Spleen (tissue), 11 donors: ENCODE data around the gene ID2. TPM values are rescaled to one million over a fixed set of nuclear protein-coding genes. Genes with fewer than 3 reads are reported as not detected.

ENCODE experiments used
- DNase-seq: peaks from one replicate; pipeline ENCODE4 v3.0.0-alpha.2; 2020
- H3K27ac ChIP-seq, 8 donors: fragments of 200-600 bp; sonication (generic) in 7 of 8; 1 replicate in 4 of 8; 2 replicates in 4 of 8; pipeline versions ENCODE4 v1.5.0 to v1.8.0; 2016 to 2021; ENCODE audit warnings: inconsistent platforms in 4 of 8, mild to moderate bottlenecking in 4 of 8, moderate library complexity in 1 of 8
- H3K27me3 ChIP-seq, 7 donors: fragments of 200-600 bp; sonication (generic) in 6 of 7; replicated peaks in 1 of 7; 1 replicate in 4 of 7; 2 replicates in 3 of 7; pipeline versions ENCODE4 v1.5.0 to v1.8.0; 2016 to 2021; ENCODE audit warnings: inconsistent platforms in 3 of 7, mild to moderate bottlenecking in 1 of 7
- H3K36me3 ChIP-seq, 6 donors: fragments of 200-600 bp; sonication (generic) in 5 of 6; 1 replicate in 4 of 6; 2 replicates in 2 of 6; pipeline versions ENCODE4 v1.5.0 to v1.8.0; 2016 to 2021; ENCODE audit warnings: inconsistent platforms in 2 of 6
- H3K4me1 ChIP-seq, 6 donors: fragments of 200-600 bp; sonication (generic) in 5 of 6; 1 replicate in 3 of 6; 2 replicates in 3 of 6; pipeline versions ENCODE4 v1.5.0 to v1.8.0; 2016 to 2021; ENCODE audit warnings: inconsistent platforms in 3 of 6
- H3K4me3 ChIP-seq, 8 donors: fragments of 200-600 bp; sonication (generic) in 7 of 8; 1 replicate in 4 of 8; 2 replicates in 4 of 8; pipeline versions ENCODE4 v1.5.0 to v1.8.0; 2016 to 2021; ENCODE audit warnings: inconsistent platforms in 4 of 8, mild to moderate bottlenecking in 4 of 8, moderate library complexity in 2 of 8
- H3K9me3 ChIP-seq, 8 donors: fragments of 200-600 bp; sonication (generic) in 7 of 8; 1 replicate in 4 of 8; 2 replicates in 4 of 8; pipeline versions ENCODE4 v1.5.0 to v1.8.0; 2016 to 2021; ENCODE audit warnings: inconsistent platforms in 4 of 8
- CTCF ChIP-seq, 11 experiments: fragments of 200-600 bp in 7 of 11; fragments of 450-650 bp in 4 of 11; sonication (generic) in 4 of 11; IDR thresholded peaks in 8 of 11; conservative IDR thresholded peaks in 3 of 11; 1 replicate in 7 of 11; 2 replicates in 4 of 11; pipeline versions ENCODE4 v1.4.0 to v1.8.0; 2016 to 2021; ENCODE audit warnings: antibody characterized with exemption in 11 of 11, inconsistent platforms in 4 of 11, mild to moderate bottlenecking in 1 of 11
- POLR2A ChIP-seq, 3 donors: fragments of 450-650 bp; IDR thresholded peaks; one replicate each; pipeline ENCODE4 v1.5.1; 2017; ENCODE audit warnings: antibody characterized with exemption in 3 of 3, mild to moderate bottlenecking in 1 of 3
- POLR2AphosphoS5 ChIP-seq, 3 donors: sonication (generic); formaldehyde crosslinking; IDR thresholded peaks; one replicate each; pipeline ENCODE4 v1.5.1; 2017; ENCODE audit warnings: antibody characterized with exemption in 3 of 3
- WGBS, 5 donors: extraction: QIAGEN DNeasy Blood & Tissue Kit in 3 of 5; methylation state at CpG; one replicate each; pipeline versions ENCODE4 v1.1.5 to v1.1.7; 2013 to 2018; 5-methylcytosine and 5-hydroxymethylcytosine counted together
- intact Hi-C: fragments of 100-400 bp; cut with DNase I; formaldehyde crosslinking; loops from one replicate; pipeline ENCODE4 v1.15.0; 2023; ENCODE audit warnings: low total_unique reads
- polyA plus RNA-seq, 3 donors: library from polyadenylated mRNA; stranded (reverse); fragments of 200-250 nt; gene quantifications; one replicate each; pipeline ENCODE4 v1.2.1, GENCODE V29; 2013
- total RNA-seq, 7 donors: library from RNA; depleted of rRNA in 3 of 7; stranded (reverse); fragments of >200 nt in 3 of 7; fragmentation: NEBNext Ultra II Directional in 4 of 7; extraction: Animal tissue kit (Norgen Biotek cat#: 25700) in 4 of 7; gene quantifications; one replicate each; pipeline versions ENCODE4 v1.1.0 to v1.2.1, GENCODE V29; 2016 to 2021
- donor health status: healthy with polysubstance abuse.
- donor health status: DM: no; HTN: no; CAD: no; lungs with moderate emphysema.
- donor health status: DM: no; HTN: no; CAD: no.
- donor health status: Bipolar disorder and iron deficiency.
- donor health status: healthy.
- donor health status: DM: no; HTN: no; CAD: no.
- donor health status: DM: yes; HTN: yes; CAD: no.

The ID2 gene
- total and polyA plus RNA-seq, 10 donors, result 42.8 to 343 (median 90.1) TPM

- no peaks in the 10 kb centered on the region for H3K36me3 ChIP-seq
- H3K4me1 ChIP-seq, result peaks cover 0 to 14% (median 2%) of the 10 kb centered on the region in 6 donors
- intact Hi-C loops, result no loop called here
- DNase-seq, result peak; percentile 63
- no peak overlapping the region for H3K4me3 ChIP-seq
- TF ChIP-seq CTCF (IDR thresholded peaks at IDR 0.05 in 8 of 11, conservative IDR thresholded peaks at IDR 0.05 in 3 of 11) (no peak), POLR2AphosphoS5 (IDR thresholded peaks at IDR 0.05) (peak in 1 of 3 donors; percentile 41)
- WGBS, 5 donors, result 53 to 78% (median 74%) methylated on average over 16 of the region's 16 CpGs
- H3K9me3 ChIP-seq, result no peaks in the 10 kb centered on the region
- H3K27me3 ChIP-seq, result no peaks in the 10 kb centered on the region
- peak overlapping the region in 6 of 8 donors; percentile 48 to 70 (median 54) for H3K27ac ChIP-seq
Observed at GRCh38 chr2:8636721-8637636, 44.9 kb upstream of the ID2 start.

- Histone ChIP-seq H3K27ac (no peak overlapping the region), H3K36me3 (no peaks in the 10 kb centered on the region), H3K4me3 (no peak overlapping the region), H3K4me1 (peaks cover 0 to 19% (median 3%) of the 10 kb centered on the region in 6 donors), H3K9me3 (no peaks in the 10 kb centered on the region), H3K27me3 (no peaks in the 10 kb centered on the region)
- WGBS, 5 donors, result 81 to 92% (median 88%) methylated on average over 12 of the region's 12 CpGs
- peak; percentile 24 for DNase-seq
- TF ChIP-seq POLR2A (IDR thresholded peaks at IDR 0.05) (no peak), POLR2AphosphoS5 (IDR thresholded peaks at IDR 0.05) (no peak), CTCF (IDR thresholded peaks at IDR 0.05 in 8 of 11, conservative IDR thresholded peaks at IDR 0.05 in 3 of 11) (no peak)
- intact Hi-C loops, result no loop called here
Observed at GRCh38 chr2:8638327-8638726, 43.5 kb upstream of the ID2 start.

- intact Hi-C loops, result no loop called here
- peak; percentile 57 for DNase-seq
- no peak overlapping the region for H3K27ac ChIP-seq
- no peaks in the 10 kb centered on the region for H3K27me3 ChIP-seq
- no peaks in the 10 kb centered on the region for H3K36me3 ChIP-seq
- H3K4me3 ChIP-seq, result no peak overlapping the region
- no peaks in the 10 kb centered on the region for H3K9me3 ChIP-seq
- H3K4me1 ChIP-seq, result peaks cover 0 to 28% (median 9%) of the 10 kb centered on the region in 6 donors
- WGBS, 5 donors, result 83 to 99% (median 95%) methylated on average over 5 of the region's 5 CpGs
- TF ChIP-seq POLR2AphosphoS5 (IDR thresholded peaks at IDR 0.05), result no peak
- TF ChIP-seq CTCF (IDR thresholded peaks at IDR 0.05 in 8 of 11, conservative IDR thresholded peaks at IDR 0.05 in 3 of 11), result no peak
- TF ChIP-seq POLR2A (IDR thresholded peaks at IDR 0.05), result no peak
Observed at GRCh38 chr2:8639122-8639635, 42.7 kb upstream of the ID2 start.

GRCh38 chr2:8640498-8640897 lies 41.4 kb upstream of the ID2 start:
- intact Hi-C loops, result no loop called here
- H3K27ac ChIP-seq, result no peak overlapping the region
- no peaks in the 10 kb centered on the region for H3K27me3 ChIP-seq
- no peaks in the 10 kb centered on the region for H3K9me3 ChIP-seq
- peak; percentile 62 for DNase-seq
- H3K4me1 ChIP-seq, result peaks cover 0 to 40% (median 12%) of the 10 kb centered on the region in 6 donors
- TF ChIP-seq POLR2AphosphoS5 (IDR thresholded peaks at IDR 0.05) (no peak), POLR2A (IDR thresholded peaks at IDR 0.05) (no peak), CTCF (IDR thresholded peaks at IDR 0.05 in 8 of 11, conservative IDR thresholded peaks at IDR 0.05 in 3 of 11) (no peak)
- H3K4me3 ChIP-seq, result no peak overlapping the region
- WGBS, 5 donors, result 94 to 97% (median 95%) methylated on average over 8 of the region's 8 CpGs
- no peaks in the 10 kb centered on the region for H3K36me3 ChIP-seq
